GM12878 (cell line): ENCODE measurements around the gene OR2D3.

Source experiments
- BCL11A ChIP-seq: IDR thresholded peaks from 2 replicates; pipeline ENCODE4 v1.6.1; 2011; ENCODE audit warnings: low read depth, low read length
- POLR2A ChIP-seq: IDR thresholded peaks from 2 replicates; pipeline ENCODE4 v1.6.1; 2011; ENCODE audit warnings: low read depth, mild to moderate bottlenecking, low read length
- TAF1 ChIP-seq: IDR thresholded peaks from 2 replicates; pipeline ENCODE4 v1.6.1; 2011; ENCODE audit warnings: mild to moderate bottlenecking, low read depth, low read length, borderline replicate concordance
- TF ChIP-seq, protein P1 (sequence below), 3 experiments: IDR thresholded peaks in 2 of 3; conservative IDR thresholded peaks in 1 of 3; 2 replicates each; pipeline ENCODE4 v1.5.1; 2011; ENCODE audit warnings: low read depth in 3 of 3, low read length in 3 of 3, mild to moderate bottlenecking in 3 of 3, control low read depth in 2 of 3, moderate library complexity in 2 of 3, inconsistent platforms in 1 of 3, mixed read lengths in 1 of 3; ENCODE audit not compliant: control insufficient read depth in 2 of 3, insufficient read depth in 1 of 3; ENCODE audit errors: extremely low read depth in 1 of 3
- TF ChIP-seq, protein P2 (sequence below): IDR thresholded peaks from 2 replicates; pipeline ENCODE4 v1.6.1; 2012; ENCODE audit warnings: mild to moderate bottlenecking, low read depth, low read length
- TF ChIP-seq, protein P3 (sequence below): IDR thresholded peaks from 2 replicates; pipeline ENCODE4 v1.6.1; 2011; ENCODE audit warnings: borderline replicate concordance, low read depth, mild to moderate bottlenecking, moderate library complexity, mixed read lengths, low read length; ENCODE audit not compliant: insufficient read depth; ENCODE audit errors: extremely low read length
- TF ChIP-seq, protein P4 (sequence below): IDR thresholded peaks from 2 replicates; pipeline ENCODE4 v1.6.1; 2011; ENCODE audit warnings: low read depth, low read length, improper control_type of control experiment, borderline replicate concordance

DNA sequence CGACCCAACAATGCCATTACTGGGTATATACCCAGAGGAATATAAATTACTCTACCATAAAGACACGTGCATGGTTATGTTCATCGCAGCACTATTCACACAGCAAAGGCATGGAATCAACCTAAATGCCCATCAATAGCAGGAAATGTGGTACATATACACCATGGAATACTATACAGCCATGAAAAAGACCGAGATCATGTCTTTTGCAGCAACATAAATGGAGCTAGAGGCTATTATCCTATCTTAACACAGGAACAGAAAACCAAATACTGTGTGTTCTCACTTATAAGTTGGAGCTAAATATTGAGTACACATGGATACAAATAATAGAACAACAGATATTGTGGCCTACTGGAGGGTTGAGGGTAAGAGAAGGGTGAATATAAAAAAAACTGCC, 32.0 kb upstream of the OR2D3 start:
- TF ChIP-seq, protein P1, sequence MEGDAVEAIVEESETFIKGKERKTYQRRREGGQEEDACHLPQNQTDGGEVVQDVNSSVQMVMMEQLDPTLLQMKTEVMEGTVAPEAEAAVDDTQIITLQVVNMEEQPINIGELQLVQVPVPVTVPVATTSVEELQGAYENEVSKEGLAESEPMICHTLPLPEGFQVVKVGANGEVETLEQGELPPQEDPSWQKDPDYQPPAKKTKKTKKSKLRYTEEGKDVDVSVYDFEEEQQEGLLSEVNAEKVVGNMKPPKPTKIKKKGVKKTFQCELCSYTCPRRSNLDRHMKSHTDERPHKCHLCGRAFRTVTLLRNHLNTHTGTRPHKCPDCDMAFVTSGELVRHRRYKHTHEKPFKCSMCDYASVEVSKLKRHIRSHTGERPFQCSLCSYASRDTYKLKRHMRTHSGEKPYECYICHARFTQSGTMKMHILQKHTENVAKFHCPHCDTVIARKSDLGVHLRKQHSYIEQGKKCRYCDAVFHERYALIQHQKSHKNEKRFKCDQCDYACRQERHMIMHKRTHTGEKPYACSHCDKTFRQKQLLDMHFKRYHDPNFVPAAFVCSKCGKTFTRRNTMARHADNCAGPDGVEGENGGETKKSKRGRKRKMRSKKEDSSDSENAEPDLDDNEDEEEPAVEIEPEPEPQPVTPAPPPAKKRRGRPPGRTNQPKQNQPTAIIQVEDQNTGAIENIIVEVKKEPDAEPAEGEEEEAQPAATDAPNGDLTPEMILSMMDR (IDR thresholded peaks at IDR 0.05 in 2 of 3, conservative IDR thresholded peaks at IDR 0.05 in 1 of 3; ENCODE audit: control insufficient read depth in 2 of 3, extremely low read depth in 1 of 3, insufficient read depth in 1 of 3, low read depth in 3 of 3, low read length in 3 of 3): no peak
- TF ChIP-seq, protein P2, sequence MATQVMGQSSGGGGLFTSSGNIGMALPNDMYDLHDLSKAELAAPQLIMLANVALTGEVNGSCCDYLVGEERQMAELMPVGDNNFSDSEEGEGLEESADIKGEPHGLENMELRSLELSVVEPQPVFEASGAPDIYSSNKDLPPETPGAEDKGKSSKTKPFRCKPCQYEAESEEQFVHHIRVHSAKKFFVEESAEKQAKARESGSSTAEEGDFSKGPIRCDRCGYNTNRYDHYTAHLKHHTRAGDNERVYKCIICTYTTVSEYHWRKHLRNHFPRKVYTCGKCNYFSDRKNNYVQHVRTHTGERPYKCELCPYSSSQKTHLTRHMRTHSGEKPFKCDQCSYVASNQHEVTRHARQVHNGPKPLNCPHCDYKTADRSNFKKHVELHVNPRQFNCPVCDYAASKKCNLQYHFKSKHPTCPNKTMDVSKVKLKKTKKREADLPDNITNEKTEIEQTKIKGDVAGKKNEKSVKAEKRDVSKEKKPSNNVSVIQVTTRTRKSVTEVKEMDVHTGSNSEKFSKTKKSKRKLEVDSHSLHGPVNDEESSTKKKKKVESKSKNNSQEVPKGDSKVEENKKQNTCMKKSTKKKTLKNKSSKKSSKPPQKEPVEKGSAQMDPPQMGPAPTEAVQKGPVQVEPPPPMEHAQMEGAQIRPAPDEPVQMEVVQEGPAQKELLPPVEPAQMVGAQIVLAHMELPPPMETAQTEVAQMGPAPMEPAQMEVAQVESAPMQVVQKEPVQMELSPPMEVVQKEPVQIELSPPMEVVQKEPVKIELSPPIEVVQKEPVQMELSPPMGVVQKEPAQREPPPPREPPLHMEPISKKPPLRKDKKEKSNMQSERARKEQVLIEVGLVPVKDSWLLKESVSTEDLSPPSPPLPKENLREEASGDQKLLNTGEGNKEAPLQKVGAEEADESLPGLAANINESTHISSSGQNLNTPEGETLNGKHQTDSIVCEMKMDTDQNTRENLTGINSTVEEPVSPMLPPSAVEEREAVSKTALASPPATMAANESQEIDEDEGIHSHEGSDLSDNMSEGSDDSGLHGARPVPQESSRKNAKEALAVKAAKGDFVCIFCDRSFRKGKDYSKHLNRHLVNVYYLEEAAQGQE: no peak
- TF ChIP-seq, protein P3, sequence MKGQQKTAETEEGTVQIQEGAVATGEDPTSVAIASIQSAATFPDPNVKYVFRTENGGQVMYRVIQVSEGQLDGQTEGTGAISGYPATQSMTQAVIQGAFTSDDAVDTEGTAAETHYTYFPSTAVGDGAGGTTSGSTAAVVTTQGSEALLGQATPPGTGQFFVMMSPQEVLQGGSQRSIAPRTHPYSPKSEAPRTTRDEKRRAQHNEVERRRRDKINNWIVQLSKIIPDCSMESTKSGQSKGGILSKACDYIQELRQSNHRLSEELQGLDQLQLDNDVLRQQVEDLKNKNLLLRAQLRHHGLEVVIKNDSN: no peak
- TF ChIP-seq, protein P4, sequence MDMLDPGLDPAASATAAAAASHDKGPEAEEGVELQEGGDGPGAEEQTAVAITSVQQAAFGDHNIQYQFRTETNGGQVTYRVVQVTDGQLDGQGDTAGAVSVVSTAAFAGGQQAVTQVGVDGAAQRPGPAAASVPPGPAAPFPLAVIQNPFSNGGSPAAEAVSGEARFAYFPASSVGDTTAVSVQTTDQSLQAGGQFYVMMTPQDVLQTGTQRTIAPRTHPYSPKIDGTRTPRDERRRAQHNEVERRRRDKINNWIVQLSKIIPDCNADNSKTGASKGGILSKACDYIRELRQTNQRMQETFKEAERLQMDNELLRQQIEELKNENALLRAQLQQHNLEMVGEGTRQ: no peak
- TF ChIP-seq TAF1: no peak
- TF ChIP-seq POLR2A: no peak
- no peak for TF ChIP-seq BCL11A
